Activated CD4-positive, alpha-beta T cell treated with anti-CD3 and anti-CD28 coated beads for 36 hours (primary cell): ENCODE measurements around the gene PFKL. TPM values are rescaled to one million over a fixed set of nuclear protein-coding genes. Genes with fewer than 3 reads are reported as not detected.

Experiments used
- ATAC-seq: fragments of 200-7000 bp; cut with Tn5 transposase; one replicate; pipeline ENCODE4 v1.10.0; 2021; ENCODE audit warnings: mild to moderate bottlenecking, moderate library complexity
- CTCF ChIA-PET: fragments of 350-600 bp; sonication (Branson Sonifier 250); formaldehyde crosslinking; loops from one replicate; lab custom pipeline; 2021; ENCODE audit warnings: antibody characterized with exemption; lab: Charles Lee
- POLR2A ChIA-PET: fragments of 350-600 bp; sonication (Branson Sonifier 250); formaldehyde crosslinking; loops from one replicate; lab custom pipeline; 2021; ENCODE audit warnings: antibody characterized with exemption, inconsistent platforms; lab: Charles Lee
- DNase-seq: peaks from one replicate; pipeline ENCODE4 v3.0.0-alpha.2; 2020
- H3K27ac Mint-ChIP-seq: one replicate; pipeline ENCODE4 v1.8.0; 2021; ENCODE audit warnings: mixed read lengths
- H3K27me3 Mint-ChIP-seq: one replicate; pipeline ENCODE4 v1.8.0; 2021; ENCODE audit warnings: mixed read lengths
- H3K36me3 Mint-ChIP-seq: one replicate; pipeline ENCODE4 v1.8.0; 2021; ENCODE audit warnings: low read depth, mixed read lengths
- H3K4me1 Mint-ChIP-seq: one replicate; pipeline ENCODE4 v1.8.0; 2021; ENCODE audit warnings: mixed read lengths
- H3K4me3 Mint-ChIP-seq: one replicate; pipeline ENCODE4 v1.8.0; 2021; ENCODE audit warnings: mild to moderate bottlenecking, moderate library complexity, mixed read lengths
- H3K9me3 Mint-ChIP-seq: one replicate; pipeline ENCODE4 v1.8.0; 2021; ENCODE audit warnings: low read depth, mixed read lengths
- intact Hi-C, 2 experiments: fragments of 100-400 bp; cut with DNase I in 1 of 2; cut with micrococcal nuclease in 1 of 2; formaldehyde crosslinking; loops; one replicate each; pipeline versions ENCODE4 v1.14.2 to v1.15.1; 2022 to 2024; cut with DNase I, micrococcal nuclease
- total RNA-seq, 2 experiments: library from RNA; stranded (reverse); gene quantifications; one replicate each; pipeline ENCODE4 v1.2.3, GENCODE V29; 2021

Gene PFKL
- total RNA-seq, 2 experiments from 2014 or later: 167 to 202 TPM

DNA sequence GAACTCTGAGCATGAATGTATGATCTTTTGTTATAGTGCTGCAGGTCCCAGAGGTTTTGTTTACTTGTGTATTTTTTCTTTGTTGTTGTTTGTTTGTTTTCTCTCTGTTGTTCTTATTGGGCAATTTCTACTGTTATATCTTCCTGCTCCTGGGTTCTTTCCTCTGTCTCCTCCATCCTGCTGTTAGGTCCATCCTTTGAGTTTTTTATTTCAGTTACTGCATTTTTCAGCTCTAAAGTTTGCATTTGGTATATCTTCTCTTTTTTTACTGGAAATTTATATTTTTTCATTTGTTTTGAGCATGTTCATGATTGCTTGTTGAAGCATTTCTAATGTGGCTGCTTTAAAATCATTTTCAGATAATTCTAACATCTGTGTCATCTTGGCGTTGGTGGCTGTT is 63.4 kb downstream of the PFKL start:
- DNase-seq (no peak), ATAC-seq (no peak)
- POLR2A ChIA-PET: no interaction called here
- Mint-ChIP-seq H3K4me1 (peaks cover 3% of the 10 kb centered on the region), H3K4me3 (no peak overlapping the region), H3K27ac (no peak overlapping the region), H3K27me3 (peaks cover 3% of the 10 kb centered on the region), H3K9me3 (peaks cover 5% of the 10 kb centered on the region), H3K36me3 (peaks cover 4% of the 10 kb centered on the region)
- CTCF ChIA-PET: no interaction called here
- intact Hi-C loops: no loop called here

DNA sequence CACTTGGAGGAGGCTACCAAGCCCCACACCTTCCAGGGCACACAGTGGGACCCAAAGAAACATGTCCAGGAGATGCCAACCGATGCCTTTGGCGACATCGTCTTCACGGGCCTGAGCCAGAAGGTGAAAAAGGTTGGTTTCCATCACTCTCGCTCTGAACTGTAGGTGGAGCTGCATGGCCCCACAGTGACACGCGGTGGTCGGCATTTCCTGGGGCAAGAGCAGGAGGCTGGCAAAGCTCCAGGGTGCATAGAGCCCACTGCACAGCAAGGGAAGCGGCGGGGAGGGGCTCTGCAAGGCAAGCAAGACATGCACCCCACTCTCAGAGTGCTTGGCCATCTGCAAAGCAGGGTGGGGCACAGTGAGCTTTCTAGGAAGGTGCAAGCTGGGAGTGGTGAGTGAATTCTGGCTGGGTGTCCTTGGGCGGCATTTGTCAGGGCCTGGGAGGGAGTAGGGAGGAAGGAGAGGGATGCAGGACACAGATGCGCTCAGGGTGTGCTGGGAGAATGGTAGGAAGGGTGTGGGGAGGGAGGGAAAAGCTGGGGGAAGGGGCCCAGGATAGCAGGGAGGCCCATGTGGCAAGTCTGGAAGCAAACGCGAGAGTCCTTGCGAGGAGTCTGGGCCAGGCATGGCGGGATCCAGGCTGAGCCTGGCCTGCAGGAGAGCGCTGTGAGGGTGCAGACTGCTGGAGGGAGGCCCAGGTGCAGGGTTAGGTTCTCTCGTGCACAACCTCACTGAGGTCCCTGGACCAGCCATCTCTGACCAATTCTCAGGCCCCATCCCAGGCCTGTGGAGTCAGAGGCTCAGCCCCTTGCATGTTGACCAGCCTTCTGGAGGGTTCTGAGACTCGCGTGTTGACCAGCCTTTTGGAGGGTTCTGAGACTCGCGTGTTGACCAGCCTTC is 64.5 kb downstream of the PFKL start:
- ATAC-seq: no peak
- intact Hi-C loops: no loop called here
- POLR2A ChIA-PET: no interaction called here

DNA sequence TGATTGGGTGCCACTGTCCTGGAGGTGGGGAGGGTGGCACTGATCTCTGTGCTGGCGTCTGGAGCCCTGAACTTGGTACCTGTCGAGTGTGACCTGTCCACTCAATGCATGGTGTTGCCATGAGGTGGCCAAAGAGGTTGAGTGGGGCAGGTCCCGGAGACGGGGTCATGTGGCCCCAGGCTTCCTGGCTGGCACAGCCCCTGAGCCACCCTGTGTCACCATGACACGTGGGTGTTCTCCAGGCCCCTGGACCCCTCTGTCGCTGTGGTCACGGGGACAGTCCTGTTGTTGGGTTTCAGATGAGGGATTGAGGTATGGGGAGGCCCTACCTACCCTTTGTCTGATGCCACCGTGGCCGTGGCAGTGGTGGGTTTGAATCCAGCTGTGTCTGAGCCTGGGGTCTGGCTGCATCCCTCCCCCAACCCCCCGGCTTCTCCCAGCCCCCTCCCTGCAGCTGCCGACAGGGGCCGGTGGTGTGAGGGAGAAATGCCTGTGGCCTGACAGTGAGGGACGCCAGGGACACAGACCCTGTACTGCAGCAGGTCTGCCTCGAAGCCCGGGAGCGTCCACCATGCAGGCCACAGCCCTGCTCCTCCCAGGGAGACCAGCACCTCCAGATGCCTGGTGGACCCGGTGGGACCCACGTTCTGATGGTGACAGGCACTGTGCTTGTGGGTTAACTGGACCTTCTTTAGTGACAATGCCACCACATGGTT is 65.6 kb downstream of the PFKL start:
- intact Hi-C loops: no loop called here
- DNase-seq (no peak), ATAC-seq (no peak)
- Mint-ChIP-seq H3K36me3 (peaks cover 4% of the 10 kb centered on the region), H3K9me3 (peaks cover 5% of the 10 kb centered on the region), H3K27ac (no peak overlapping the region), H3K27me3 (peaks cover 3% of the 10 kb centered on the region), H3K4me1 (no peaks in the 10 kb centered on the region), H3K4me3 (no peak overlapping the region)
- ChIA-PET CTCF (no interaction called here), POLR2A (no interaction called here)

More for the DNA sequence above, 64.5 kb downstream of the PFKL start:
- Mint-ChIP-seq H3K4me3 (no peak overlapping the region), H3K9me3 (peaks cover 5% of the 10 kb centered on the region), H3K36me3 (peaks cover 4% of the 10 kb centered on the region), H3K27me3 (peaks cover 3% of the 10 kb centered on the region), H3K4me1 (peaks cover 3% of the 10 kb centered on the region), H3K27ac (no peak overlapping the region)
- no peak for DNase-seq
- CTCF ChIA-PET: no interaction called here

DNA sequence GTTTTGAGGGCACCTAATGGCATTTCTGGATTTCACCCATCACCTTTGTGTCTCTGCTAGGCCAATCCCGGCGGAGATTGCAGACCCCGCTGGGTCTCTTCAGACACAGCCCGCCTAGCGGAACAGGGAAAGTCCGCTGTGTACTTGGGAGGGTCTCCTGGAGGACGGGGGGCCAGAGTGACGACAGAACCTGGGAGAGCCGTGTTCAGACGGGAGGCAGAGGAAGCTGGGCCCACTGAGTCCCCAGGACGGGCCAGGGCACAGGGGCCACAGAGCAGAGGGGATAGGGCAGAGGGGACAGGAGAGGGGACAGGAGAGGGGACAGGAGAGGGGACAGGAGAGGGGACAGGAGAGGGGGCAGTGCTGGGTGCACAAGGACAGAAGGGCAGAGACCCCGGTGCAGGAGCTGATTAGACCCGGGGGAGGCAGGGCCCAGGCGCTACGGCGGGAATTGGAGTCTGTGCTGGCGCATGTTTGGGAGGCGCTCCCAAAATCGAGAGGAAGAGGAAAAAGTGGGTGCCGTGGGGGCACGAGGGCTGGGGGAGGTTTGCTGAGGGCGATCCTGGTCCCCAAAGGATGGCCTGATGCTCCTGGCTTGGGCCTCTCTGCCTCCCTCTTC is 66.2 kb downstream of the PFKL start:
- POLR2A ChIA-PET: no interaction called here
- CTCF ChIA-PET: no interaction called here
- H3K27ac Mint-ChIP-seq: no peak overlapping the region
- no peak for ATAC-seq
- H3K4me1 Mint-ChIP-seq: no peaks in the 10 kb centered on the region
- no peak overlapping the region for H3K4me3 Mint-ChIP-seq
- H3K27me3 Mint-ChIP-seq: peaks cover 3% of the 10 kb centered on the region
- DNase-seq: no peak
- H3K36me3 Mint-ChIP-seq: peaks cover 4% of the 10 kb centered on the region
- H3K9me3 Mint-ChIP-seq: peaks cover 5% of the 10 kb centered on the region
- intact Hi-C loops: no loop called here

DNA sequence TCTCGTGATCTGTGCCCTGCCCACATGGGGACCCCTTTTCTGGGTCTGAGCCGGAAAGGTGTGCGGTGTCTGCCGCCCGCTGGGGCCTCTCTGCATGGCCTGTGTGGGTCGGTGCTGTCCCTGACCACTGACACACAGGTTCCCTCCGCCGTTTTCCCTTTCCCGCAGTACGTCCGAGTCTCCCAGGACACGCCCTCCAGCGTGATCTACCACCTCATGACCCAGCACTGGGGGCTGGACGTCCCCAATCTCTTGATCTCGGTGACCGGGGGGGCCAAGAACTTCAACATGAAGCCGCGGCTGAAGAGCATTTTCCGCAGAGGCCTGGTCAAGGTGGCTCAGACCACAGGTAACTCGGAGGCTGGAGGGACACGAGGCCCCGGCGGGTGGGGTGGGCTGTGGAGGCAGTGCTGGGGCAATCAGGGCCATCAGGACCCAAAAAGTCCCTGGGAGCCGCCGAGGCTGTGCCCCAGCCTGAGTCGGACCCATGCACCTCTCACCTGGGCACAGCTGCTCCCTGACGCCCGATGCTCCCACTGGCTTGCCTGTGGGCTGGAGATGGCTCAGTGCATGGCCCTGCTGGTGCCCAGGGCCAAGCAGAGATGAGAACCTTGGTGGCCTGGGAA is 66.8 kb downstream of the PFKL start:
- peaks cover 4% of the 10 kb centered on the region for H3K36me3 Mint-ChIP-seq
- no peaks in the 10 kb centered on the region for H3K4me1 Mint-ChIP-seq
- ATAC-seq (no peak), DNase-seq (no peak)
- no peak overlapping the region for H3K4me3 Mint-ChIP-seq
- peaks cover 3% of the 10 kb centered on the region for H3K27me3 Mint-ChIP-seq
- no peak overlapping the region for H3K27ac Mint-ChIP-seq
- peaks cover 5% of the 10 kb centered on the region for H3K9me3 Mint-ChIP-seq
- ChIA-PET POLR2A (no interaction called here), CTCF (no interaction called here)
- intact Hi-C loops: no loop called here

DNA sequence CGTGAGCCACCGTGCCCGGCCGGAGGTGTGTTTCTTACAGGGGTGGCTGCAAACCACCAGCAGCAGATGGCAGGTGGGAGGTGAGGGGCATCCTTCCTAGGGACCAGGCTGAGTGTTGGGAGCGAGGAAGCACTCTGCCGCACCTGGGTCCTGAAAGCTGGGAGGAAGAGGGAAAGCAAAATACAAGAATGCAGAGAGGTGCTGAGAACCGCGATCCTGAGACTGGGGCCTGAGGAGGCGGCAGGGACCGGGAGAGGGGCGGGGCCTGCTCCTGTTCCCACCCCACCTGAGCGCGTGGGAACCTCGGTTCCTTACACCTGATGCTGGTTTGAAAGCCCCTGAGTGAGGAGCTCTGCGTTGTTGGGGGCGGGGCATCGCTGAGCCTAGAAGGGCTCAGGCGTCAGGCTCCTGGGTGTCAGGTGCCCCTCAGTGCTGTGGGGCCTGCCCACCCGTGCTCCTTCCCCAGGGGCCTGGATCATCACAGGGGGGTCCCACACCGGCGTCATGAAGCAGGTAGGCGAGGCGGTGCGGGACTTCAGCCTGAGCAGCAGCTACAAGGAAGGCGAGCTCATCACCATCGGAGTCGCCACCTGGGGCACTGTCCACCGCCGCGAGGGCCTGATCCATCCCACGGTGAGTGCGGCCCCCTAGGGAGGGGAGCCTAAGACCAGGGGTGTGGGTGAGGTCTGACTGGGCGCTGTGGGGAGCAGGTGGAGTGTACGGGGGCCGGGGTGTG is 69.0 kb downstream of the PFKL start:
- Mint-ChIP-seq H3K4me3 (no peak overlapping the region), H3K27ac (no peak overlapping the region), H3K36me3 (no peaks in the 10 kb centered on the region), H3K4me1 (no peaks in the 10 kb centered on the region), H3K9me3 (no peaks in the 10 kb centered on the region), H3K27me3 (no peaks in the 10 kb centered on the region)
- CTCF ChIA-PET: interaction anchor here (0.6 kb wide), 1 partner anchor 380 kb away, joined by 3 read pairs; no protein-coding TSS in a partner anchor
- DNase-seq (no peak), ATAC-seq (no peak)
- intact Hi-C loops: no loop called here
- POLR2A ChIA-PET: no interaction called here

DNA sequence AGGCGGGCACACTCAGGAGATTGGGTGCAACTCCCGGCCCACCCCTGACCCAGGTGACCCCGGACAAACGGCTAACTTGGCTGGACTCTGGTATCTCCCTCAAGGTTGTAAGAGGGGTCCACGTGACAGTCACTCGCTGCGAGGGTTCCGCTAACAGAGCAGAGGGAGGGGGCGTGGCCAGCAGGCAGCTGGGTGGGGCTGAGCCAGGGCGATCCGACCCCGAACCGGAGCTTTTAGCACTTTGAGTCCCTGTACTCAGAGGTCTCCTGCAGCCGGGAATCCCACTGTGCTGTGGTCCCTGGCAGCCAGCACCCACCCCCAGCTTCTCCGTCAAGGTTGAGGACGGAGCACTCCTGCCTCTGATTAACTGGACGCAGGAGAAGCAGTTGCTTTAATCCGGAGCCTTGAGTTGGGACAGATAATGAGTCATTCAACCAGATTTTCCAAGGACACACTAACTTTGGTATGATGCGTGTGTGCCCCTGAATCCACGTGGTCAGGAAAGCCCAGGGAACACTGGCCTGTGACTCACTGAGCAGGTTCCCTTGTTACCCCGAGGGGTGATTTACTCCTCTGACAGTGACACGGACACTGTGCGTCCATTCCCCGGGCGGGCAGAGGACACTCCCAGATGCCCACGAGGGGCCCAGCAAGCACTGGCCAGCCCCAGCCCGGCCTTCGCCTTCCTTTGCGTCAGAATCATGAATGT is 70.3 kb downstream of the PFKL start:
- intact Hi-C loops: no loop called here
- no peaks in the 10 kb centered on the region for H3K36me3 Mint-ChIP-seq

DNA sequence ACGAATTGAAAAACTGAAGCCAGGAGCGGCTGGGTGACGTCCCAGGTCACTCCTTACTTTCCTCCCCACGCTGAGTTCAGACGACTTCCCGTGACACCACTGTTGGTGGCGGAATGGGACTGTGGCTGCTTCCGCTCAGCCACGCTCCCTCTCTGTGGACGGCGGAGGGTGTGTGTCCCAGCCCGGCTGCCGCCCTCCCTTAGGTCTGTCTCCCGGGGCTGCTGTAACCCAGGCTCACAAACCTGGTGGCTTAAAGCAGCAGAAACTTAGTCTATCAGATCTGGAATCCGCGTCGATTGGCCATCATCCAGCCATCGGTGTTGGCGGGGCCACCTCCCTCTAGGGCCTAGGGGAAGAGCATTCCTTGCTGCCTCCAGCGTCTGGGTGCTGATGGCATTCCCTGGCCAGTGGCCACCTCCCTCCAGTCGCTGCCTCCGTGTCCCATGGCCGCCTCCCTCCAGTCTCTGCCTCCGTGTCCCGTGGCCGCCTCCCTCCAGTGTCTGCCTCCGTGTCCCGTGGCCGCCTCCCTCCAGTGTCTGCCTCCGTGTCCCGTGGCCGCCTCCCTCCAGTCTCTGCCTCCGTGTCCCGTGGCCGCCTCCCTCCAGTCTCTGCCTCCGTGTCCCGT is 71.0 kb downstream of the PFKL start:
- no peaks in the 10 kb centered on the region for H3K27me3 Mint-ChIP-seq
- H3K27ac Mint-ChIP-seq: no peak overlapping the region
- no peaks in the 10 kb centered on the region for H3K9me3 Mint-ChIP-seq
- no peaks in the 10 kb centered on the region for H3K36me3 Mint-ChIP-seq
- no peak overlapping the region for H3K4me3 Mint-ChIP-seq
- peaks cover 14% of the 10 kb centered on the region for H3K4me1 Mint-ChIP-seq
- ATAC-seq: no peak
- CTCF ChIA-PET: no interaction called here
- intact Hi-C loops: no loop called here
- no peak for DNase-seq
- POLR2A ChIA-PET: no interaction called here

More for the DNA sequence above, 70.3 kb downstream of the PFKL start:
- no peaks in the 10 kb centered on the region for H3K9me3 Mint-ChIP-seq
- H3K4me3 Mint-ChIP-seq: no peak overlapping the region
- ChIA-PET CTCF (no interaction called here), POLR2A (no interaction called here)
- H3K4me1 Mint-ChIP-seq: peaks cover 7% of the 10 kb centered on the region
- no peak for DNase-seq
- H3K27ac Mint-ChIP-seq: no peak overlapping the region
- H3K27me3 Mint-ChIP-seq: no peaks in the 10 kb centered on the region
- no peak for ATAC-seq

DNA sequence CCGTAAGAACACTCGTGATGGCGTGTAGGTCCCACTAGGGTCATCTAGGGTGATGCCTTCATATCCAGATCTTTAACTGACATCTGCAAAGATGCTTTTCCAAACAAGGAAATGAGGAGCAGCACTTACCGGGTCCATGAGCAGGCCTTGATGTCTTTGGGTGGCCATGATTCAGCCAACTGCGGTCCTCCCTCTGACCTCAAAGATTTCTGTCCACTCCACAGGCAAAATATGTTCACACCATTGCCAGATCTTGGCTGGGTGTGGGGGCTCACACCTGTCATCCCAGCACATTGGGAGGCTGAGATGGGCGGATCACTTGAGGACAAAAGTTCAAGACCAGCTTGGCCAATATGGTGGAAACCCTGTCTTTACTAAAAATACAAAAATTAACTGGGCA is 71.7 kb downstream of the PFKL start:
- no peak overlapping the region for H3K27ac Mint-ChIP-seq
- peaks cover 16% of the 10 kb centered on the region for H3K4me1 Mint-ChIP-seq
- CTCF ChIA-PET: no interaction called here
- H3K36me3 Mint-ChIP-seq: no peaks in the 10 kb centered on the region
- ATAC-seq (no peak), DNase-seq (no peak)
- no peaks in the 10 kb centered on the region for H3K27me3 Mint-ChIP-seq
- H3K4me3 Mint-ChIP-seq: no peak overlapping the region
- H3K9me3 Mint-ChIP-seq: no peaks in the 10 kb centered on the region
- intact Hi-C loops: no loop called here
- POLR2A ChIA-PET: no interaction called here

DNA sequence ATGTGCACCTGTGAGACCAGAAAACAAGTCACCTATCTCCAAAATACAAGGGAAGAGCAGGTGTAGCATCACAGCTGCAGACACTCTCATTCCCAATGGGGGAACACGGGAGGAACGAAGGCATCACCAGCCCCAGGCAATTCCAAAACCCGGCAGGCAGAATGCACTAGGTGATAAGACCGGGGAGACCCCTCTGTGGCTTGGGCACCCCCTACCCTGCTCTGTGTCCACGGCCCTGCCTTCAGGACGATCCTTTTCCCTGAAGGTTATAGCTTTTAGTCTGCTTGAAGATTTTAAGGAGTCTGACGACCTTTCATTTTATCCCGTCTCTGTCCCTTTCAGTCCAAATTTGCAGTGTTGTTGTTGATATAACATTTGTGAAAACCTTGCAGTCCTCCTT is 72.8 kb downstream of the PFKL start:
- H3K36me3 Mint-ChIP-seq: no peaks in the 10 kb centered on the region
- intact Hi-C loops: no loop called here
- ChIA-PET POLR2A (no interaction called here), CTCF (no interaction called here)
- H3K27ac Mint-ChIP-seq: no peak overlapping the region
- no peak for DNase-seq
- H3K4me1 Mint-ChIP-seq: peaks cover 16% of the 10 kb centered on the region
- H3K27me3 Mint-ChIP-seq: no peaks in the 10 kb centered on the region
- H3K4me3 Mint-ChIP-seq: no peak overlapping the region
- H3K9me3 Mint-ChIP-seq: no peaks in the 10 kb centered on the region
- no peak for ATAC-seq
